Gastrocnemius medialis (tissue), 4 donors: ENCODE measurements around the gene FAM50A. TPM values are rescaled to one million over a fixed set of nuclear protein-coding genes. Genes with fewer than 3 reads are reported as not detected.
A peak's percentile ranks its signal among the peaks of the same experiment; 100 is the strongest.

Source experiments
- ATAC-seq, 2 donors: fragments of 150-250 bp; one replicate each; pipeline ENCODE4 v1.9.1; 2016
- DNase-seq, 2 donors: peaks; one replicate each; pipeline ENCODE4 v3.0.0-alpha.2; 2019
- H3K27ac ChIP-seq, 4 donors: fragments of 200-600 bp; sonication (generic); 1 replicate in 1 of 4; 2 replicates in 3 of 4; pipeline ENCODE4 v1.5.1; 2016 to 2018; ENCODE audit warnings: mild to moderate bottlenecking in 2 of 4, moderate library complexity in 1 of 4
- H3K27me3 ChIP-seq, 3 donors: fragments of 200-600 bp; sonication (generic) in 2 of 3; 1 replicate in 1 of 3; 2 replicates in 2 of 3; pipeline versions ENCODE4 v1.5.1 to v1.6.0; 2016 to 2019; ENCODE audit warnings: mild to moderate bottlenecking in 1 of 3, moderate library complexity in 1 of 3
- H3K36me3 ChIP-seq, 2 donors: fragments of 200-600 bp; sonication (generic) in 1 of 2; one replicate each; pipeline ENCODE4 v1.5.1; 2017 to 2018
- H3K4me1 ChIP-seq, 2 donors: fragments of 200-600 bp; sonication (generic) in 1 of 2; one replicate each; pipeline ENCODE4 v1.5.1; 2016 to 2017; ENCODE audit warnings: mild to moderate bottlenecking in 2 of 2
- H3K4me3 ChIP-seq, 4 donors: fragments of 200-600 bp; sonication (generic) in 3 of 4; 1 replicate in 1 of 4; 2 replicates in 3 of 4; pipeline ENCODE4 v1.5.1; 2016 to 2019; ENCODE audit warnings: mild to moderate bottlenecking in 2 of 4
- H3K9me3 ChIP-seq, 3 donors: fragments of 200-600 bp; sonication (generic) in 2 of 3; 1 replicate in 1 of 3; 2 replicates in 2 of 3; pipeline ENCODE4 v1.5.1; 2016 to 2019
- POLR2A ChIP-seq, 2 donors: fragments of 450-650 bp; IDR thresholded peaks; one replicate each; pipeline ENCODE4 v1.6.1; 2017; ENCODE audit warnings: antibody characterized with exemption in 2 of 2, mild to moderate bottlenecking in 2 of 2, moderate library complexity in 2 of 2
- in situ Hi-C, 4 donors: fragments of 200-750 bp; cut with MboI; loops; one replicate each; pipeline versions ENCODE4 v1.15.0 to v1.8.0; 2017; ENCODE audit warnings: low sequenced_read_pairs in 4 of 4
- intact Hi-C: fragments of 100-400 bp; cut with DNase I; formaldehyde crosslinking; loops from one replicate; pipeline ENCODE4 v1.15.1; 2023; ENCODE audit warnings: low total_unique reads
- total RNA-seq, 4 donors: library from RNA; depleted of rRNA; stranded (reverse); fragments of >200 nt; gene quantifications; one replicate each; pipeline versions ENCODE4 v1.1.0 to v1.2.3, GENCODE V29; 2016
- TF ChIP-seq, protein P1 (sequence below), 5 experiments: fragments of 450-650 bp in 3 of 5; fragments of 200-600 bp in 2 of 5; sonication (generic) in 2 of 5; IDR thresholded peaks in 4 of 5; conservative IDR thresholded peaks in 1 of 5; 1 replicate in 4 of 5; 2 replicates in 1 of 5; pipeline ENCODE4 v1.5.1; 2016 to 2019; ENCODE audit warnings: antibody characterized with exemption in 5 of 5, mild to moderate bottlenecking in 3 of 5, moderate library complexity in 3 of 5

The FAM50A gene
- total RNA-seq, 4 donors from 2014 or later = 30.9 to 55.4 (median 45.3) TPM

GRCh38 chrX:154436983-154437752 lies 6.8 kb upstream of the FAM50A start, which contains the start of gene GDI1:
TSS of gene GDI1 (plus strand) at chrX:154437154. CDS start at chrX:154437255, 101 bp downstream.
- Histone ChIP-seq H3K9me3 (no peaks in the 10 kb centered on the region), H3K36me3 (peaks cover 0 to 17% of the 10 kb centered on the region in 2 donors)
- peak in 1 of 2 donors; percentile 36 for DNase-seq

DNA sequence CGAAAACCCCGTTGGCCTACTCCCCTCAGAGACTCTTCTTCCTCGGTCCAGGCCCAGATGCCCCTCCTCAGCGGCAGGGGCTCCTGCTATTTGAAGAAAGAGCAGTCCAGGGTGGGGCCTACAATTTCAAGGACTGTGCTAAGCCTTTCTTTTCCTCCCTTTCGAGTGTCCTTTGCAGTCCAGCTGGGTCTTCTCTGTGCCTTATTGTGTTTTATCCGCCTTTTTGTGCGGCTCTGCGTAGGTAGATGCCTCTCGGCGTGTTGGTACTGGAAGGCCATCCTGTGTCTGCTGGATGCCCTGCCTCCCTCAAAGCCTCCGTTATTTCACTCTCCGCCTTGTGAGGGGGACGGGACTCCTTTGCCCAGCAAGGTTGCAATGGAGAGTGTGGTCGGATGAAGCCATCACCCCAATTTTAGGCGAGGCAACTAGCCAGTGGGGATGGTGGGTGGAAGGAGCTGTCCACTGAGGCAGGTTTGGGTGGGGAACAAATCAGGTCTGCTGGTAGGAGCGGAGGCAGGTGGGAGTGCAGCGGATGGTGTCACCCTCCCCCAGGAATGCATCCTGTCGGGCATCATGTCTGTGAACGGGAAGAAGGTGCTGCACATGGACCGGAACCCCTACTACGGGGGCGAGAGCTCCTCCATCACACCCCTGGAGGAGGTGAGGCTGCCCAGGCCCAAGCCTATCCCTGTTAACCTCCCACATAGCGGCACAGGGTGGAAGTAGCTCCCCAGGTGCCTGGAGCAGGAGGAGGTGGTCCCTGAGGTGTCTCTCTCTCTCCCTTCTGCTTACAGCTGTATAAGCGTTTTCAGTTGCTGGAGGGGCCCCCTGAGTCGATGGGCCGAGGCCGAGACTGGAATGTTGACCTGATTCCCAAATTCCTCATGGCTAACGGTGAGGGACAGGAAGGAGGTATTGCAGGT lies 5.7 kb upstream of the FAM50A start:
- Histone ChIP-seq H3K36me3 (peaks cover 0 to 17% of the 10 kb centered on the region in 2 donors), H3K4me1 (peaks cover 0 to 5% of the 10 kb centered on the region in 2 donors), H3K27ac (peak overlapping the region; percentile 79 to 88 (median 82)), H3K9me3 (no peaks in the 10 kb centered on the region), H3K4me3 (peak overlapping the region; percentile 64 to 84 (median 66)), H3K27me3 (no peaks in the 10 kb centered on the region)
- intact Hi-C loops (loop anchor here (2.0 to 5.0 kb wide), 3 partner anchors 27 to 53 kb away; partner anchors contain the start of genes RPL10, SLC10A3 and TAFAZZIN), in situ Hi-C loops (no loop called here)
- TF ChIP-seq, protein P1, sequence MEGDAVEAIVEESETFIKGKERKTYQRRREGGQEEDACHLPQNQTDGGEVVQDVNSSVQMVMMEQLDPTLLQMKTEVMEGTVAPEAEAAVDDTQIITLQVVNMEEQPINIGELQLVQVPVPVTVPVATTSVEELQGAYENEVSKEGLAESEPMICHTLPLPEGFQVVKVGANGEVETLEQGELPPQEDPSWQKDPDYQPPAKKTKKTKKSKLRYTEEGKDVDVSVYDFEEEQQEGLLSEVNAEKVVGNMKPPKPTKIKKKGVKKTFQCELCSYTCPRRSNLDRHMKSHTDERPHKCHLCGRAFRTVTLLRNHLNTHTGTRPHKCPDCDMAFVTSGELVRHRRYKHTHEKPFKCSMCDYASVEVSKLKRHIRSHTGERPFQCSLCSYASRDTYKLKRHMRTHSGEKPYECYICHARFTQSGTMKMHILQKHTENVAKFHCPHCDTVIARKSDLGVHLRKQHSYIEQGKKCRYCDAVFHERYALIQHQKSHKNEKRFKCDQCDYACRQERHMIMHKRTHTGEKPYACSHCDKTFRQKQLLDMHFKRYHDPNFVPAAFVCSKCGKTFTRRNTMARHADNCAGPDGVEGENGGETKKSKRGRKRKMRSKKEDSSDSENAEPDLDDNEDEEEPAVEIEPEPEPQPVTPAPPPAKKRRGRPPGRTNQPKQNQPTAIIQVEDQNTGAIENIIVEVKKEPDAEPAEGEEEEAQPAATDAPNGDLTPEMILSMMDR (IDR thresholded peaks at IDR 0.05 in 4 of 5, conservative IDR thresholded peaks at IDR 0.05 in 1 of 5) = no peak
- no peak for TF ChIP-seq POLR2A (IDR thresholded peaks at IDR 0.05)
- ATAC-seq = no peak
- no peak for DNase-seq

More at GRCh38 chrX:154436983-154437752, 6.8 kb upstream of the FAM50A start, which contains the start of gene GDI1:
- Histone ChIP-seq H3K27ac (peak within 1 kb of the TSS; percentile 79 to 88 (median 82)), H3K4me3 (peak within 1 kb of the TSS; percentile 64 to 84 (median 66)), H3K4me1 (peaks cover 0 to 5% of the 10 kb centered on the region in 2 donors), H3K27me3 (no peaks in the 10 kb centered on the region)
- intact Hi-C loops = loop anchor here (2.0 to 5.0 kb wide), 3 partner anchors 26 to 54 kb away; partner anchors contain the start of genes RPL10, SLC10A3 and TAFAZZIN
- in situ Hi-C loops = no loop called here
- peak; percentile 72 to 75 for ATAC-seq
- peak; percentile 49 to 62 for TF ChIP-seq POLR2A (IDR thresholded peaks at IDR 0.05)
- TF ChIP-seq, protein P1 (IDR thresholded peaks at IDR 0.05 in 4 of 5, conservative IDR thresholded peaks at IDR 0.05 in 1 of 5) = no peak

DNA sequence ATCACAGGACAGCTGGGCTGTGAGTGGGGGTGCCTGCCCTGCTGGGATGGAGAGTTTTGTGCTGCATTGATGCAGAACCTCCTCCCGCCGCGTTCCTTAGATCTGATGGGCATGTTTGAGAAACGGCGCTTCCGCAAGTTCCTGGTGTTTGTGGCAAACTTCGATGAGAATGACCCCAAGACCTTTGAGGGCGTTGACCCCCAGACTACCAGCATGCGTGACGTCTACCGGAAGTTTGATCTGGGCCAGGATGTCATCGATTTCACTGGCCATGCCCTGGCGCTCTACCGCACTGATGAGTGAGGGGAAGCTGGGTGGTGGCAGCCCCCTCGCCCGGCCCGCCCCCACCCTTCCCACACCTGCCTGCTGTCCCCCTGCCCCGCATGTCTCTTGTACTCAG lies 4.1 kb upstream of the FAM50A start:
- intact Hi-C loops = loop anchor here (5.0 kb wide), 1 partner anchor 43 kb away; the partner anchor contains the start of gene RPL10
- in situ Hi-C loops = no loop called here
- Histone ChIP-seq H3K4me3 (no peak overlapping the region), H3K27ac (no peak overlapping the region), H3K27me3 (no peaks in the 10 kb centered on the region), H3K36me3 (peaks cover 0 to 14% of the 10 kb centered on the region in 2 donors), H3K4me1 (peaks cover under 1 to 7% of the 10 kb centered on the region in 2 donors), H3K9me3 (no peaks in the 10 kb centered on the region)
- DNase-seq (no peak), ATAC-seq (no peak)
- no peak for TF ChIP-seq POLR2A (IDR thresholded peaks at IDR 0.05)
- TF ChIP-seq, protein P1 (IDR thresholded peaks at IDR 0.05 in 4 of 5, conservative IDR thresholded peaks at IDR 0.05 in 1 of 5) = no peak

- in situ Hi-C loops = no loop called here
- no peak for TF ChIP-seq POLR2A (IDR thresholded peaks at IDR 0.05)
- TF ChIP-seq, protein P1 (IDR thresholded peaks at IDR 0.05 in 4 of 5, conservative IDR thresholded peaks at IDR 0.05 in 1 of 5) = no peak
- H3K27me3 ChIP-seq = no peaks in the 10 kb centered on the region
- intact Hi-C loops = no loop called here
- ATAC-seq (no peak), DNase-seq (no peak)
- H3K4me1 ChIP-seq = peaks cover 4 to 13% of the 10 kb centered on the region in 2 donors
- peaks cover 0 to 11% of the 10 kb centered on the region in 2 donors for H3K36me3 ChIP-seq
- H3K4me3 ChIP-seq = no peak overlapping the region
- no peak overlapping the region for H3K27ac ChIP-seq
- H3K9me3 ChIP-seq = no peaks in the 10 kb centered on the region
These were observed 3.2 kb upstream of the FAM50A start for GRCh38 chrX:154440623-154441357.
